ENCODE measurements around the gene CRMP1. TPM values are rescaled to one million over a fixed set of nuclear protein-coding genes. Genes with fewer than 3 reads are reported as not detected.

The CRMP1 gene
- total RNA-seq, 2 donors from 2014 or later: 1.8 TPM; not detected in 1

DNA sequence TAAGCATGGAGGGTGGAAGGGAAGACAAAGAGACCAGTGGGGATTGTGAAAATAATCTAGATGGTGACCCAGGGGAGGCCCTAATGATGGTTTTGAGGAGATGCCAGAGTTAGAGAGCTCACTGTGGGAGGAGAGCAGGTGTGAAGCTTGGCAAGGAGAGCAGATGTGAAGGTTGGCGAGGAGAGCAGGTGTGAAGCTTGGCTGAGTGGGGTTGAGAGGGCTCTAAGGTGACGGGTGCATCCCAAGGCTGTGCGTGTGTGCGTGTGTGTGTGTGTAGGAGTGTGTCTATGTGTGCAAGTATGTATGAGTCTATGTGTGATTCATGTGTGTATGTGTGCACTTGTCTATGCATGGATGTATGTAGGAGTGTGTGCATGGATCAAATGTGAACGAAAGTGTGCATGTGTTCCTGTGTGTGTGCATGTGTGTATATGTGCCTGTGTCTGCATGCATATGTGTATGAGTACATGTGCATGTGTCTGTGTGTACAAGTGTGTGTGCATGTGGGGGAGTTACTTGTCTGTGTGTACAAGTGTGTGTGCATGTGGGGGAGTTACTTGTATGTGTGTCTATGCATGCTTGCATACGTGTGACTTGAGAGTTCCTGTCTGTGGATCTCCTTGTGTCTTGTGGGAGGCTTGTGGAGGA lies 109.9 kb downstream of the CRMP1 start:
- no peaks in the 10 kb centered on the region for H3K9me3 ChIP-seq
- DNase-seq (ENCODE audit: low spot score) (no peak), ATAC-seq (ENCODE audit: insufficient number of reproducible peaks, low FRiP score, low read depth) (no peak)
- no peak overlapping the region for H3K27ac ChIP-seq
- H3K4me1 ChIP-seq (ENCODE audit: control insufficient read depth in 1 of 2, low read depth in 2 of 2): peaks cover 0 to 17% of the 10 kb centered on the region in 2 donors
- H3K36me3 ChIP-seq: peaks cover 17% of the 10 kb centered on the region
- H3K27me3 ChIP-seq (replicated peaks; ENCODE audit: insufficient read depth): no peaks in the 10 kb centered on the region
- TF ChIP-seq, protein P1, sequence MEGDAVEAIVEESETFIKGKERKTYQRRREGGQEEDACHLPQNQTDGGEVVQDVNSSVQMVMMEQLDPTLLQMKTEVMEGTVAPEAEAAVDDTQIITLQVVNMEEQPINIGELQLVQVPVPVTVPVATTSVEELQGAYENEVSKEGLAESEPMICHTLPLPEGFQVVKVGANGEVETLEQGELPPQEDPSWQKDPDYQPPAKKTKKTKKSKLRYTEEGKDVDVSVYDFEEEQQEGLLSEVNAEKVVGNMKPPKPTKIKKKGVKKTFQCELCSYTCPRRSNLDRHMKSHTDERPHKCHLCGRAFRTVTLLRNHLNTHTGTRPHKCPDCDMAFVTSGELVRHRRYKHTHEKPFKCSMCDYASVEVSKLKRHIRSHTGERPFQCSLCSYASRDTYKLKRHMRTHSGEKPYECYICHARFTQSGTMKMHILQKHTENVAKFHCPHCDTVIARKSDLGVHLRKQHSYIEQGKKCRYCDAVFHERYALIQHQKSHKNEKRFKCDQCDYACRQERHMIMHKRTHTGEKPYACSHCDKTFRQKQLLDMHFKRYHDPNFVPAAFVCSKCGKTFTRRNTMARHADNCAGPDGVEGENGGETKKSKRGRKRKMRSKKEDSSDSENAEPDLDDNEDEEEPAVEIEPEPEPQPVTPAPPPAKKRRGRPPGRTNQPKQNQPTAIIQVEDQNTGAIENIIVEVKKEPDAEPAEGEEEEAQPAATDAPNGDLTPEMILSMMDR (IDR thresholded peaks at IDR 0.05): no peak
- no peak overlapping the region for H3K4me3 ChIP-seq

- TF ChIP-seq, protein P1 (IDR thresholded peaks at IDR 0.05): no peak
- Histone ChIP-seq H3K27ac (no peak overlapping the region), H3K9me3 (peaks cover under 1% of the 10 kb centered on the region), H3K4me1 (ENCODE audit: control insufficient read depth in 1 of 2, low read depth in 2 of 2) (peaks cover 0 to 17% of the 10 kb centered on the region in 2 donors), H3K36me3 (peaks cover 9% of the 10 kb centered on the region), H3K27me3 (replicated peaks; ENCODE audit: insufficient read depth) (no peaks in the 10 kb centered on the region), H3K4me3 (no peak overlapping the region)
- DNase-seq (ENCODE audit: low spot score) (no peak), ATAC-seq (ENCODE audit: insufficient number of reproducible peaks, low FRiP score, low read depth) (no peak)
Measured at GRCh38 chr4:5781691-5782090, 111.2 kb downstream of the CRMP1 start.

DNA sequence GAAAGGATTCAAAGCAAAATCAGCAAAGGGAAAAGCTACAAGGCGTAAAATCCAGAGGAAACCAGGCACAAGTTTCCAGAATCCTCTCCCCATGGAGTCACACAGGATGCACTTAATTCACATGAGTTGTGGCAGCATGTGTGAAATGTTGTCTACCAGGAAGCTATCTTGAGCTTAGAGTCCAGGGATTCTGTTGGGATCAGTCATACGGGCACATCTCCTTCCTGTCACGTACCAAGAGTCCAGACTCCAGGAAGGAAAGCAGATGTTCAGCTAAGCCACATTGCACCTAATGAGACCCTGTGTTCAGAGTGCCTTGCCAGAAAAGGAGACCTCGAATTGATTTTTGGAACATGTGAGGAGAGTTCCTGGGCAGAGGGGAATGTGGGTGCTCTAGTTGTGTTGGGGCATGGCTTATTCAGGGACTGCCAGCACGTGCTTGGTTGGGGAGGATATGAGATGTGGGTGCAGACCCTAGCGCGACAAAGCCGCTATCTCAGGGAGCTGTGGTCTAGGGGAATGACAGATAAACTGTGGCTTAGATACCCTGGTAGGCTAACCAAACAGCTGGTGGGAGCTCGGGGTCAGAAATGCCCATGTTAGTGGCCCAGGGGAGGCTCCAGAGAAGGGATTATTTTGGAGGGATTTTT lies 111.9 kb downstream of the CRMP1 start:
- Histone ChIP-seq H3K27me3 (replicated peaks; ENCODE audit: insufficient read depth) (no peaks in the 10 kb centered on the region), H3K9me3 (peaks cover 6% of the 10 kb centered on the region), H3K4me3 (no peak overlapping the region), H3K4me1 (ENCODE audit: control insufficient read depth in 1 of 2, low read depth in 2 of 2) (peaks cover 0 to 10% of the 10 kb centered on the region in 2 donors), H3K27ac (no peak overlapping the region), H3K36me3 (peaks cover 9% of the 10 kb centered on the region)
- DNase-seq (ENCODE audit: low spot score): no peak
- TF ChIP-seq, protein P1 (IDR thresholded peaks at IDR 0.05): no peak
- ATAC-seq (ENCODE audit: insufficient number of reproducible peaks, low FRiP score, low read depth): no peak

- TF ChIP-seq, protein P1 (IDR thresholded peaks at IDR 0.05): no peak
- DNase-seq (ENCODE audit: low spot score) (no peak), ATAC-seq (ENCODE audit: insufficient number of reproducible peaks, low FRiP score, low read depth) (no peak)
- Histone ChIP-seq H3K9me3 (peaks cover 6% of the 10 kb centered on the region), H3K36me3 (no peaks in the 10 kb centered on the region), H3K27ac (no peak overlapping the region), H3K27me3 (replicated peaks; ENCODE audit: insufficient read depth) (no peaks in the 10 kb centered on the region), H3K4me3 (no peak overlapping the region), H3K4me1 (ENCODE audit: control insufficient read depth in 1 of 2, low read depth in 2 of 2) (no peaks in the 10 kb centered on the region)
Measured at GRCh38 chr4:5776510-5776909, 116.4 kb downstream of the CRMP1 start.

DNA sequence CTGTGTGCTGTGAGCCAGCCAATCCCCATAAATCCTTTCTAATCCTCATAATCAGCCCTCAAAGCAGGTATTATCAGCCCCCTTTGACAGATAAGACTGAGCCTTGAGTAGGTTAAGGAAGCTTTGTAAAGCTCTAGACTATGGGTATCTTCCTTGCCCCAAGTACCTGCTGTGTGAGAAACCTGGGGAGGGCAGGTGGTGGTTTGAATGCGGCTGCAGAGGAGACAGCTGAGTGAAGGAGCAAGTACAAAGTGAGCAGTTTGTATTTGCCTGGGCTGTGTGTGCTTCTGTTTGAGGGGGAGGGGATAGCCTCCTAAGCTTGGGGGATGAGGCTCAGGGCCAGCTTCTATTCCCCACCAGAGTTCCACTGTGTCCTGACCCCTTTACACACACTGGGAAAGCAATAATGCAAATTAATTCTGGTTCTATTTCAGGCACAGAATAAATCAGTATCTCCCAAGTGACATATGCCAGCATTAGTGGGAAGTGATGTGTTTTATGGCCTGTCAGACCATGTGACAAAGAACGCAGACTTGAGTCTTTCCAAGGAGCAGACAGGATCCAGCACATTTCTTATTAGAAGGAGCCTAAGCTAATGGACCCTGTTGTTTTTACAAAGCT lies 118.4 kb downstream of the CRMP1 start:
- DNase-seq (ENCODE audit: low spot score): no peak

More for the DNA sequence above, 118.4 kb downstream of the CRMP1 start:
- ATAC-seq (ENCODE audit: insufficient number of reproducible peaks, low FRiP score, low read depth): no peak
- no peaks in the 10 kb centered on the region for H3K4me1 ChIP-seq (ENCODE audit: control insufficient read depth in 1 of 2, low read depth in 2 of 2)
- H3K27me3 ChIP-seq (replicated peaks; ENCODE audit: insufficient read depth): no peaks in the 10 kb centered on the region
- H3K36me3 ChIP-seq: peaks cover 5% of the 10 kb centered on the region
- no peak overlapping the region for H3K27ac ChIP-seq
- H3K4me3 ChIP-seq: no peak overlapping the region
- peaks cover 6% of the 10 kb centered on the region for H3K9me3 ChIP-seq
- TF ChIP-seq, protein P1 (IDR thresholded peaks at IDR 0.05): no peak

Measured in thoracic aorta (tissue), 2 donors.